H9 (cell line): ENCODE results near the gene NPBWR2. TPM values are rescaled to one million over a fixed set of nuclear protein-coding genes. Genes with fewer than 3 reads are reported as not detected.

Experiments
- DNase-seq: peaks from one replicate; pipeline ENCODE4 v3.0.0-alpha.2; 2017
- H2AFZ ChIP-seq: one replicate; pipeline ENCODE4 v1.6.1; 2013; ENCODE audit warnings: mild to moderate bottlenecking, low read length, control low read depth, moderate library complexity
- H2AK5ac ChIP-seq: 2 replicates; pipeline ENCODE4 v1.6.1; 2013; ENCODE audit warnings: low read length, control low read depth, mixed read lengths; ENCODE audit not compliant: insufficient read length
- H2BK120ac ChIP-seq: one replicate; pipeline ENCODE4 v1.6.1; 2013; ENCODE audit warnings: low read depth, mild to moderate bottlenecking, low read length, control low read depth, inconsistent platforms; ENCODE audit not compliant: poor library complexity, severe bottlenecking
- H2BK12ac ChIP-seq: 2 replicates; pipeline ENCODE4 v1.6.1; 2013; ENCODE audit warnings: low read length, control low read depth, mixed read lengths, low read depth; ENCODE audit not compliant: insufficient read length
- H2BK15ac ChIP-seq: 2 replicates; pipeline ENCODE4 v1.6.1; 2013; ENCODE audit warnings: low read depth, low read length, control low read depth
- H2BK20ac ChIP-seq: one replicate; pipeline ENCODE4 v1.6.1; 2013; ENCODE audit warnings: low read depth, mild to moderate bottlenecking, low read length, control low read depth, inconsistent platforms; ENCODE audit not compliant: poor library complexity, severe bottlenecking
- H2BK5ac ChIP-seq: 2 replicates; pipeline ENCODE4 v1.6.1; 2013; ENCODE audit warnings: low read length, control low read depth, mixed read lengths; ENCODE audit not compliant: insufficient read length
- H3K14ac ChIP-seq: 2 replicates; pipeline ENCODE4 v1.6.1; 2013; ENCODE audit warnings: low read length, control low read depth; ENCODE audit not compliant: insufficient read depth
- H3K18ac ChIP-seq: 2 replicates; pipeline ENCODE4 v1.6.1; 2013; ENCODE audit warnings: low read depth, mild to moderate bottlenecking, mixed read lengths, low read length, control low read depth; ENCODE audit not compliant: insufficient read length
- H3K23ac ChIP-seq: 2 replicates; pipeline ENCODE4 v1.6.1; 2013; ENCODE audit warnings: low read length, control low read depth, mixed read lengths, low read depth; ENCODE audit not compliant: insufficient read length
- H3K23me2 ChIP-seq: 2 replicates; pipeline ENCODE4 v1.6.1; 2013; ENCODE audit warnings: low read depth, mild to moderate bottlenecking, mixed read lengths, low read length, control low read depth; ENCODE audit not compliant: insufficient read length, poor library complexity, severe bottlenecking
- H3K27ac ChIP-seq: 2 replicates; pipeline ENCODE4 v1.5.1; 2013; ENCODE audit warnings: low read length, control low read depth, mixed read lengths, low read depth; ENCODE audit not compliant: insufficient read length
- H3K27me3 ChIP-seq: 2 replicates; pipeline ENCODE4 v1.6.1; 2013; ENCODE audit warnings: low read length, control low read depth, inconsistent platforms; ENCODE audit not compliant: insufficient read depth
- H3K4ac ChIP-seq: 2 replicates; pipeline ENCODE4 v1.6.1; 2013; ENCODE audit warnings: low read depth, mild to moderate bottlenecking, control low read depth, inconsistent platforms, low read length, moderate library complexity
- H3K4me1 ChIP-seq: 2 replicates; pipeline ENCODE4 v1.6.1; 2013; ENCODE audit warnings: low read length, control low read depth, inconsistent platforms; ENCODE audit not compliant: insufficient read depth
- H3K4me2 ChIP-seq: 2 replicates; pipeline ENCODE4 v1.6.1; 2013; ENCODE audit warnings: low read length, control low read depth, mixed read lengths; ENCODE audit not compliant: insufficient read length, insufficient read depth
- H3K56ac ChIP-seq: 2 replicates; pipeline ENCODE4 v1.6.1; 2013; ENCODE audit warnings: low read depth, mild to moderate bottlenecking, mixed read lengths, low read length, control low read depth; ENCODE audit not compliant: insufficient read length
- H3K79me1 ChIP-seq: 2 replicates; pipeline ENCODE4 v1.6.1; 2013; ENCODE audit warnings: low read depth, mild to moderate bottlenecking, moderate library complexity, low read length, control low read depth, inconsistent platforms; ENCODE audit not compliant: insufficient read depth, poor library complexity, severe bottlenecking
- H3K79me2 ChIP-seq: 2 replicates; pipeline ENCODE4 v1.6.1; 2013; ENCODE audit warnings: low read length, control low read depth, inconsistent platforms; ENCODE audit not compliant: insufficient read depth
- H3K9ac ChIP-seq: 2 replicates; pipeline ENCODE4 v1.6.1; 2013; ENCODE audit warnings: low read length, control low read depth, mixed read lengths; ENCODE audit not compliant: insufficient read length; ENCODE audit errors: extremely low read depth
- H3K9me3 ChIP-seq: one replicate; pipeline ENCODE4 v1.6.1; 2013; ENCODE audit warnings: low read depth, low read length, inconsistent platforms; ENCODE audit not compliant: control insufficient read depth
- H3T11ph ChIP-seq: one replicate; pipeline ENCODE4 v1.6.1; 2013; ENCODE audit warnings: mild to moderate bottlenecking, low read length, control low read depth, inconsistent platforms
- H4K20me1 ChIP-seq: one replicate; pipeline ENCODE4 v1.6.1; 2013; ENCODE audit not compliant: control insufficient read depth, insufficient read length, insufficient read depth
- H4K5ac ChIP-seq: 2 replicates; pipeline ENCODE4 v1.6.1; 2013; ENCODE audit warnings: low read depth, mild to moderate bottlenecking, mixed read lengths, low read length, control low read depth; ENCODE audit not compliant: insufficient read length
- H4K8ac ChIP-seq: replicated peaks from 2 replicates; pipeline ENCODE4 v1.6.1; 2013; ENCODE audit warnings: low read length, control low read depth, mixed read lengths, low read depth; ENCODE audit not compliant: insufficient read length
- H4K91ac ChIP-seq: 2 replicates; pipeline ENCODE4 v1.6.1; 2013; ENCODE audit warnings: low read depth, mild to moderate bottlenecking, moderate library complexity, mixed read lengths, low read length, control low read depth; ENCODE audit not compliant: insufficient read length
- H3K27ac Mint-ChIP-seq, 3 experiments: 2 replicates in 2 of 3; 3 replicates in 1 of 3; pipeline ENCODE4 v1.8.0; 2020 to 2021; ENCODE audit warnings: mixed read lengths in 3 of 3, mild to moderate bottlenecking in 1 of 3, moderate library complexity in 1 of 3
- H3K27me3 Mint-ChIP-seq: 2 replicates; pipeline ENCODE4 v1.8.0; 2021; ENCODE audit warnings: low read depth, mild to moderate bottlenecking, moderate library complexity, mixed read lengths
- H3K36me3 Mint-ChIP-seq, 3 experiments: 2 replicates in 2 of 3; 3 replicates in 1 of 3; pipeline ENCODE4 v1.8.0; 2020 to 2021; ENCODE audit warnings: low read depth in 3 of 3, mixed read lengths in 3 of 3; ENCODE audit not compliant: insufficient read depth in 1 of 3
- H3K4me1 Mint-ChIP-seq, 2 experiments: 2 replicates each; pipeline ENCODE4 v1.8.0; 2020; ENCODE audit warnings: mixed read lengths in 2 of 2
- H3K4me3 Mint-ChIP-seq, 2 experiments: 2 replicates in 1 of 2; 3 replicates in 1 of 2; pipeline ENCODE4 v1.8.0; 2020 to 2021; ENCODE audit warnings: mild to moderate bottlenecking in 2 of 2, mixed read lengths in 2 of 2, moderate library complexity in 1 of 2
- H3K9me3 Mint-ChIP-seq, 2 experiments: 2 replicates in 1 of 2; 3 replicates in 1 of 2; pipeline ENCODE4 v1.8.0; 2020; ENCODE audit warnings: mild to moderate bottlenecking in 2 of 2, mixed read lengths in 2 of 2, moderate library complexity in 1 of 2
- WGBS: extraction: QIAGEN DNeasy Blood & Tissue Kit; methylation state at CpG from one replicate; pipeline ENCODE4 v1.1.7; 2013; ENCODE audit warnings: missing lambda C conversion rate, low lambda C conversion rate, mixed read lengths; ENCODE audit not compliant: insufficient read length; ENCODE audit errors: extremely low coverage; 5-methylcytosine and 5-hydroxymethylcytosine counted together
- long read RNA-seq: library from polyadenylated mRNA; unstranded; transcript quantifications from one replicate; pipeline ENCODE4 v2.0.0, GENCODE V29; 2020
- total RNA-seq: library from RNA; stranded (reverse); gene quantifications from 2 replicates; pipeline ENCODE4 v1.2.1, GENCODE V29; 2021
- TF ChIP-seq, protein P1 (sequence below): fragments of 200-600 bp; sonication (generic); conservative IDR thresholded peaks from 3 replicates; pipeline ENCODE4 v1.8.0; 2021; ENCODE audit warnings: antibody characterized with exemption, mild to moderate bottlenecking

NPBWR2 gene
- not detected in 2 replicates for total RNA-seq
- long read RNA-seq: 0 reads

- Mint-ChIP-seq H3K4me3 (no peak within 1 kb of the TSS; a peak in 1 of 5 replicates), H3K36me3 (no peaks in the 10 kb centered on the region), H3K27me3 (peaks cover 25% of the 10 kb centered on the region), H3K9me3 (no peaks in the 10 kb centered on the region), H3K4me1 (peaks cover 9 to 14% of the 10 kb centered on the region in 2 experiments; a peak in 3 of 4 replicates), H3K27ac (peak within 1 kb of the TSS in 1 of 3 experiments; percentile 27; a peak in 2 of 7 replicates)
- Histone ChIP-seq H3K9ac (no peak within 1 kb of the TSS), H3K14ac (no peak within 1 kb of the TSS; the same call in 1 of the 2 replicates), H4K20me1 (no peaks in the 10 kb centered on the region), H2AFZ (no peak within 1 kb of the TSS), H3K23me2 (no peaks in the 10 kb centered on the region), H2BK120ac (no peak within 1 kb of the TSS), H4K8ac (no peak within 1 kb of the TSS), H2AK5ac (no peak within 1 kb of the TSS), H2BK5ac (no peak within 1 kb of the TSS), H3T11ph (no peak within 1 kb of the TSS), H2BK12ac (no peak within 1 kb of the TSS), H3K23ac (no peak within 1 kb of the TSS), H3K18ac (no peak within 1 kb of the TSS), H3K56ac (no peak within 1 kb of the TSS), H2BK15ac (no peak within 1 kb of the TSS), H3K79me1 (no peaks in the 10 kb centered on the region), H2BK20ac (no peak within 1 kb of the TSS), H3K79me2 (no peaks in the 10 kb centered on the region), H3K27ac (no peak within 1 kb of the TSS), H3K4me1 (no peaks in the 10 kb centered on the region), H3K27me3 (peaks cover 3% of the 10 kb centered on the region; the same call in 1 of the 2 replicates), H3K4ac (no peak within 1 kb of the TSS), H3K4me2 (no peak within 1 kb of the TSS), H4K5ac (no peak within 1 kb of the TSS), H4K91ac (no peak within 1 kb of the TSS), H3K9me3 (no peaks in the 10 kb centered on the region)
- WGBS: no CpG with 5 or more reads among the region's 22 CpGs
- TF ChIP-seq, protein P1, sequence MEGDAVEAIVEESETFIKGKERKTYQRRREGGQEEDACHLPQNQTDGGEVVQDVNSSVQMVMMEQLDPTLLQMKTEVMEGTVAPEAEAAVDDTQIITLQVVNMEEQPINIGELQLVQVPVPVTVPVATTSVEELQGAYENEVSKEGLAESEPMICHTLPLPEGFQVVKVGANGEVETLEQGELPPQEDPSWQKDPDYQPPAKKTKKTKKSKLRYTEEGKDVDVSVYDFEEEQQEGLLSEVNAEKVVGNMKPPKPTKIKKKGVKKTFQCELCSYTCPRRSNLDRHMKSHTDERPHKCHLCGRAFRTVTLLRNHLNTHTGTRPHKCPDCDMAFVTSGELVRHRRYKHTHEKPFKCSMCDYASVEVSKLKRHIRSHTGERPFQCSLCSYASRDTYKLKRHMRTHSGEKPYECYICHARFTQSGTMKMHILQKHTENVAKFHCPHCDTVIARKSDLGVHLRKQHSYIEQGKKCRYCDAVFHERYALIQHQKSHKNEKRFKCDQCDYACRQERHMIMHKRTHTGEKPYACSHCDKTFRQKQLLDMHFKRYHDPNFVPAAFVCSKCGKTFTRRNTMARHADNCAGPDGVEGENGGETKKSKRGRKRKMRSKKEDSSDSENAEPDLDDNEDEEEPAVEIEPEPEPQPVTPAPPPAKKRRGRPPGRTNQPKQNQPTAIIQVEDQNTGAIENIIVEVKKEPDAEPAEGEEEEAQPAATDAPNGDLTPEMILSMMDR: no peak
- peak; percentile 43 for DNase-seq
These were observed at the start of gene NPBWR2 for GRCh38 chr20:64106981-64107735. TSS of gene NPBWR2 (minus strand) at chr20:64107565. CDS start at chr20:64106831, 734 bp downstream.
